Measurements from ENCODE around the gene PBRM1. TPM values are rescaled to one million over a fixed set of nuclear protein-coding genes. Genes with fewer than 3 reads are reported as not detected.

The PBRM1 gene
- total and polyA plus RNA-seq, 2 donors (not counting 3 experiments of a cell fraction or from before 2014, with no cell fraction given), result 26.7 to 87.1 TPM

DNA sequence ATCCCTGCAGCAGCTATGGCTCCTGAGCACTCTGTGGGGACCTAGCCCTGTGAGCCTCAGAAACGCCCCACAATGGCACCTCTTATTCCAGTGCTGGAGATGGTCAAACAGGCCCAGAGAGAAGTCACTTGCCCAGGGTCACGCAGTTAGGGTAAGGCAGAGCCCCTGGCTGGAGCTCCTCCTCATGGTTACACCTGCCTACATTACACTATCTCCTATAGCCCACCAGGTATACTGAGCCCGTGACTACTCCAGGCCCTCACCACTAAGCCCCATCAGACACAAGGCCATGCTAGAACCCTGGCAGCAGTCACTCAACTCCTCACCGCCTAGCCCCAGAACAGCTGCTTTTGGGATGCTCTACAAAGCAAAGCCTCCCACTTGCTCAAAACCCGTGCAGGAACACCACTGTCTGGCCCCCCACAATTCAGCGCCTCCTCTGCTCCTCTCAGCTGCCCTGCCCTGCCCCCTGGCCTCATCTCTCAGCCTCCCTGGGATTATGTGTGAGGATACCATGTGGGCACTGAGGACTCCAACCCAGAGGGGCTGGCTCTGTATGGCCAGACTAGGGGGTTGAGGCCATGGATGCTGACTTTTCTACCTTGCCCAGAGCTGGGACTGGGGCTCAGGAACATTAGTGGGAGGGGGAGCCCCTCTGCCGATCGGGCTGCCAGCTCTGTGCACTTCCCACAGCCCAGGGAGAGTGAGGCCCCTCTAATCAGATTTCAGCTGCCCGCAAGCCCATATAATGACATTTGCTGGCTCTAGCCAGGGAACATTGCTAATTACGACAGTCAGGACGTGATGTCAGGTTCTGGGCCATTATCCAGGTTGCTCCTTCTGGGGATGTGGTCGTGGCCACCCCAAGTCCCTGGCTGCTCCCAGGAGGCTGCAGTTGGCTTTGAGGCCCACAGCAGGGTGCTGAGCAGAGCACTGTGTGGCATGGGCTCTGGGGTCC is 156.1 kb downstream of the PBRM1 start:
- POLR2A ChIA-PET, result no interaction called here
- Histone ChIP-seq H3K27me3 (ENCODE audit: control insufficient read depth in 2 of 2, insufficient read depth in 2 of 2, low read length in 2 of 2) (no peaks in the 10 kb centered on the region), H3K27ac (ENCODE audit: insufficient read depth, low read depth, low read length) (peak overlapping the region; percentile 54), H3K9ac (replicated peaks; ENCODE audit: extremely low read depth, insufficient read depth, low read length) (no peak overlapping the region), H3K4me3 (replicated peaks in 1 of 3; ENCODE audit: insufficient read depth in 1 of 3, low read depth in 1 of 3, low read length in 3 of 3) (no peak overlapping the region), H3K9me1 (replicated peaks; ENCODE audit: control insufficient read depth, extremely low read depth, insufficient read depth, low read length) (no peaks in the 10 kb centered on the region), H2AFZ (ENCODE audit: low read depth, low read length) (no peak overlapping the region), H3K9me3 (replicated peaks; ENCODE audit: control insufficient read depth, insufficient read depth, low read length) (no peaks in the 10 kb centered on the region), H3K4me1 (ENCODE audit: control insufficient read depth, extremely low read depth, insufficient read depth, low read length) (peaks cover 37% of the 10 kb centered on the region), H4K20me1 (replicated peaks; ENCODE audit: control insufficient read depth, extremely low read depth, insufficient read depth, low read length) (no peaks in the 10 kb centered on the region), H3K79me2 (ENCODE audit: control insufficient read depth, insufficient read depth, low read length) (peaks cover 41% of the 10 kb centered on the region), H3K4me2 (ENCODE audit: insufficient read depth, low read length) (no peak overlapping the region), H3K36me3 (ENCODE audit: control insufficient read depth in 2 of 2, extremely low read depth in 1 of 2, insufficient read depth in 2 of 2, low read length in 2 of 2) (peaks cover 2 to 27% of the 10 kb centered on the region in 2 experiments)
- FAIRE-seq, result no peak
- CTCF ChIA-PET, result no interaction called here
- BruUV-seq (replicated peaks), result no TSS peak
- dilution Hi-C loops (cut with MboI; ENCODE audit: extremely low pct_ligation_motif_present, low sequenced_read_pairs) (no loop called here), intact Hi-C loops (cut with micrococcal nuclease) (no loop called here)
- peak; percentile 53 for DNase-seq (ENCODE audit: low read depth, low spot score)
- TF ChIP-seq POLR2A (IDR thresholded peaks at IDR 0.05; ENCODE audit: low read depth, low read length), result peak; percentile 55
- TF ChIP-seq EZH2 (IDR thresholded peaks at IDR 0.05; ENCODE audit: borderline replicate concordance, low read depth, low read length, severe bottlenecking), result no peak

DNA sequence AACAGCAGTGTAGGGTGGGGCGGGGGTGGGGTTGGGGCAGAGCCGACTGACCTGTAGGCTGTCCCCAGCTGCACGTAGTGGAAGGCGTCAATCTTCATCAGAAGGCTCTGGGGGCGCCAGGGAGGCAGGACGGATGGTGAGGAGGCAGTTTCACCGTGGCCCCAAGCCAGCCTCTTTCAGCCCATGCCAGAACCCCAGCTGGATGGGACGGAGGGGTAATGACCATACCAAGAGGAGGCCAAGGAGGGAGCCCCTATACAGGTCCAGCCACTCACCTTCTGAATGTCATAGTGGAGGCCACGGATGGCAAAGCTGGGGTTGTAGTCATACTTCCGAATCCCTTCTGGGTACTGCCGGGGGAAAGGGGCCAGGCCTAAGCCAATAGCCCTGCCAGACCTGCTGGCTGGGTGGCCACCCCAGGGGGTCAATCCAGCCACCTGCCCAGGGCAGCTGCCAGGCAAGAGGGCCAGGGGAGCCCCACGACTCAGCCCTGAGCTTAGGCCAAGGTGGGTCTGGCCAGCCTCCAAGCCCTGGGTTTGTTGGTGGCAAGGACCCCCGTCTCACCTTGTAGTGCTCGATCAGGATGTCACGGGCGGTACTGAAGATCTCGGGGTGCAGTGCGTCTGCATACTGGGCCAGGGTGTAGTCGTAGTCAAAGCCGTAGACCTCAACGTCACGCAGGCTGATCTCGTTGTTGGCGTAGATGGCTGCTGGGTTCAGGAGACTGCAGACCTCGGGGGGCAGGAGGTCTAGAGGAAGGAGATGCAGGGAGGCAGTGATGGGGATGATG is 156.9 kb downstream of the PBRM1 start:
- Histone ChIP-seq H3K9me1 (replicated peaks; ENCODE audit: control insufficient read depth, extremely low read depth, insufficient read depth, low read length) (no peaks in the 10 kb centered on the region), H3K27ac (ENCODE audit: insufficient read depth, low read depth, low read length) (no peak overlapping the region), H3K79me2 (ENCODE audit: control insufficient read depth, insufficient read depth, low read length) (peaks cover 41% of the 10 kb centered on the region), H2AFZ (ENCODE audit: low read depth, low read length) (no peak overlapping the region), H4K20me1 (replicated peaks; ENCODE audit: control insufficient read depth, extremely low read depth, insufficient read depth, low read length) (no peaks in the 10 kb centered on the region), H3K9ac (replicated peaks; ENCODE audit: extremely low read depth, insufficient read depth, low read length) (no peak overlapping the region), H3K4me3 (replicated peaks in 1 of 3; ENCODE audit: insufficient read depth in 1 of 3, low read depth in 1 of 3, low read length in 3 of 3) (no peak overlapping the region), H3K27me3 (ENCODE audit: control insufficient read depth in 2 of 2, insufficient read depth in 2 of 2, low read length in 2 of 2) (no peaks in the 10 kb centered on the region), H3K4me2 (ENCODE audit: insufficient read depth, low read length) (no peak overlapping the region), H3K9me3 (replicated peaks; ENCODE audit: control insufficient read depth, insufficient read depth, low read length) (no peaks in the 10 kb centered on the region), H3K4me1 (ENCODE audit: control insufficient read depth, extremely low read depth, insufficient read depth, low read length) (peaks cover 36% of the 10 kb centered on the region), H3K36me3 (ENCODE audit: control insufficient read depth in 2 of 2, extremely low read depth in 1 of 2, insufficient read depth in 2 of 2, low read length in 2 of 2) (peaks cover 9 to 36% of the 10 kb centered on the region in 2 experiments)
- no peak for FAIRE-seq
- dilution Hi-C loops (cut with MboI; ENCODE audit: extremely low pct_ligation_motif_present, low sequenced_read_pairs), result no loop called here
- BruUV-seq (replicated peaks), result no TSS peak
- no peak for DNase-seq (ENCODE audit: low read depth, low spot score)
- POLR2A ChIA-PET, result no interaction called here
- intact Hi-C loops (cut with micrococcal nuclease), result no loop called here
- CTCF ChIA-PET, result no interaction called here
- TF ChIP-seq POLR2A (IDR thresholded peaks at IDR 0.05; ENCODE audit: low read depth, low read length) (no peak), GATA2 (IDR thresholded peaks at IDR 0.05; ENCODE audit: insufficient read depth, insufficient read length, low read depth, low read length) (no peak), MYC (IDR thresholded peaks at IDR 0.05; ENCODE audit: low read depth, low read length) (no peak), JUN (IDR thresholded peaks at IDR 0.05; ENCODE audit: borderline replicate concordance, insufficient read depth, insufficient read length, low read depth) (no peak), EZH2 (IDR thresholded peaks at IDR 0.05; ENCODE audit: borderline replicate concordance, low read depth, low read length, severe bottlenecking) (no peak), POLR2AphosphoS5 (IDR thresholded peaks at IDR 0.05; ENCODE audit: insufficient read depth, low read depth, low read length) (peak; percentile 17), FOS (IDR thresholded peaks at IDR 0.05; ENCODE audit: borderline replicate concordance, insufficient read depth, low read length) (no peak)
- TF ChIP-seq, protein P1, sequence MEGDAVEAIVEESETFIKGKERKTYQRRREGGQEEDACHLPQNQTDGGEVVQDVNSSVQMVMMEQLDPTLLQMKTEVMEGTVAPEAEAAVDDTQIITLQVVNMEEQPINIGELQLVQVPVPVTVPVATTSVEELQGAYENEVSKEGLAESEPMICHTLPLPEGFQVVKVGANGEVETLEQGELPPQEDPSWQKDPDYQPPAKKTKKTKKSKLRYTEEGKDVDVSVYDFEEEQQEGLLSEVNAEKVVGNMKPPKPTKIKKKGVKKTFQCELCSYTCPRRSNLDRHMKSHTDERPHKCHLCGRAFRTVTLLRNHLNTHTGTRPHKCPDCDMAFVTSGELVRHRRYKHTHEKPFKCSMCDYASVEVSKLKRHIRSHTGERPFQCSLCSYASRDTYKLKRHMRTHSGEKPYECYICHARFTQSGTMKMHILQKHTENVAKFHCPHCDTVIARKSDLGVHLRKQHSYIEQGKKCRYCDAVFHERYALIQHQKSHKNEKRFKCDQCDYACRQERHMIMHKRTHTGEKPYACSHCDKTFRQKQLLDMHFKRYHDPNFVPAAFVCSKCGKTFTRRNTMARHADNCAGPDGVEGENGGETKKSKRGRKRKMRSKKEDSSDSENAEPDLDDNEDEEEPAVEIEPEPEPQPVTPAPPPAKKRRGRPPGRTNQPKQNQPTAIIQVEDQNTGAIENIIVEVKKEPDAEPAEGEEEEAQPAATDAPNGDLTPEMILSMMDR (IDR thresholded peaks at IDR 0.05; ENCODE audit: extremely low read depth in 1 of 2, insufficient read depth in 1 of 2, low read depth in 1 of 2, low read length in 2 of 2), result no peak
